Measurements from ENCODE around the gene ACOT8.

The ACOT8 gene

GRCh38 chr20:45899046-45899835 lies 42.0 kb upstream of the ACOT8 start:
- TF ChIP-seq REST (IDR thresholded peaks at IDR 0.05; ENCODE audit: insufficient read depth in 1 of 2, low read depth in 2 of 2, low read length in 2 of 2) = no peak
- TF ChIP-seq FOXP2 (optimal IDR thresholded peaks at IDR 0.05; ENCODE audit: borderline replicate concordance, extremely low read depth, extremely low read length, insufficient read depth) = no peak
- TF ChIP-seq TAF1 (IDR thresholded peaks at IDR 0.05; ENCODE audit: borderline replicate concordance, insufficient read depth, low read length) = no peak

- no peak for TF ChIP-seq SIN3A (IDR thresholded peaks at IDR 0.05; ENCODE audit: borderline replicate concordance, insufficient read depth, low read length)
These were observed 41.1 kb upstream of the ACOT8 start for GRCh38 chr20:45898285-45898684.

- TF ChIP-seq REST (IDR thresholded peaks at IDR 0.05; ENCODE audit: insufficient read depth in 1 of 2, low read depth in 2 of 2, low read length in 2 of 2) = no peak
- TF ChIP-seq TAF1 (IDR thresholded peaks at IDR 0.05; ENCODE audit: borderline replicate concordance, insufficient read depth, low read length) = no peak
- no peak for TF ChIP-seq FOXP2 (optimal IDR thresholded peaks at IDR 0.05; ENCODE audit: borderline replicate concordance, extremely low read depth, extremely low read length, insufficient read depth)
- no peak for TF ChIP-seq SIN3A (IDR thresholded peaks at IDR 0.05; ENCODE audit: borderline replicate concordance, insufficient read depth, low read length)
- no peak for TF ChIP-seq POLR2AphosphoS5 (IDR thresholded peaks at IDR 0.05; ENCODE audit: low read depth, low read length)
These were observed 40.5 kb upstream of the ACOT8 start for GRCh38 chr20:45897692-45898091.

- TF ChIP-seq TAF1 (IDR thresholded peaks at IDR 0.05; ENCODE audit: borderline replicate concordance, insufficient read depth, low read length) (no peak), SIN3A (IDR thresholded peaks at IDR 0.05; ENCODE audit: borderline replicate concordance, insufficient read depth, low read length) (no peak), POLR2AphosphoS5 (IDR thresholded peaks at IDR 0.05; ENCODE audit: low read depth, low read length) (no peak), REST (IDR thresholded peaks at IDR 0.05; ENCODE audit: insufficient read depth in 1 of 2, low read depth in 2 of 2, low read length in 2 of 2) (no peak), FOXP2 (optimal IDR thresholded peaks at IDR 0.05; ENCODE audit: borderline replicate concordance, extremely low read depth, extremely low read length, insufficient read depth) (no peak)
These were observed 40.1 kb upstream of the ACOT8 start for GRCh38 chr20:45897289-45897688.

GRCh38 chr20:45896641-45897161 lies 39.5 kb upstream of the ACOT8 start:
- TF ChIP-seq SIN3A (IDR thresholded peaks at IDR 0.05; ENCODE audit: borderline replicate concordance, insufficient read depth, low read length) = no peak
- no peak for TF ChIP-seq FOXP2 (optimal IDR thresholded peaks at IDR 0.05; ENCODE audit: borderline replicate concordance, extremely low read depth, extremely low read length, insufficient read depth)
- TF ChIP-seq REST (IDR thresholded peaks at IDR 0.05; ENCODE audit: insufficient read depth in 1 of 2, low read depth in 2 of 2, low read length in 2 of 2) = no peak
- no peak for TF ChIP-seq TAF1 (IDR thresholded peaks at IDR 0.05; ENCODE audit: borderline replicate concordance, insufficient read depth, low read length)
- no peak for TF ChIP-seq POLR2AphosphoS5 (IDR thresholded peaks at IDR 0.05; ENCODE audit: low read depth, low read length)

All from PFSK-1 (cell line).